HUES6 (cell line): ENCODE data around the gene VPS35L.

Experiments
- H3K27ac ChIP-seq: 2 replicates; pipeline ENCODE4 v1.7.0; 2013; ENCODE audit warnings: low read depth, mild to moderate bottlenecking, low read length, inconsistent platforms
- H3K27me3 ChIP-seq: 2 replicates; pipeline ENCODE4 v1.6.1; 2013; ENCODE audit warnings: low read length; ENCODE audit not compliant: control insufficient read depth, insufficient read depth
- H3K36me3 ChIP-seq: 2 replicates; pipeline ENCODE4 v1.6.1; 2013; ENCODE audit warnings: low read length; ENCODE audit not compliant: control insufficient read depth, insufficient read depth
- H3K4me1 ChIP-seq: 2 replicates; pipeline ENCODE4 v1.6.1; 2013; ENCODE audit warnings: low read length; ENCODE audit not compliant: control insufficient read depth, insufficient read depth
- H3K4me3 ChIP-seq: 2 replicates; pipeline ENCODE4 v1.5.1; 2013; ENCODE audit warnings: low read depth, low read length
- H3K9ac ChIP-seq: one replicate; pipeline ENCODE4 v1.6.1; 2013; ENCODE audit warnings: mild to moderate bottlenecking, low read length
- H3K9me3 ChIP-seq: 2 replicates; pipeline ENCODE4 v1.6.1; 2013; ENCODE audit warnings: low read depth, low read length; ENCODE audit not compliant: control insufficient read depth, insufficient read depth

The VPS35L gene

DNA sequence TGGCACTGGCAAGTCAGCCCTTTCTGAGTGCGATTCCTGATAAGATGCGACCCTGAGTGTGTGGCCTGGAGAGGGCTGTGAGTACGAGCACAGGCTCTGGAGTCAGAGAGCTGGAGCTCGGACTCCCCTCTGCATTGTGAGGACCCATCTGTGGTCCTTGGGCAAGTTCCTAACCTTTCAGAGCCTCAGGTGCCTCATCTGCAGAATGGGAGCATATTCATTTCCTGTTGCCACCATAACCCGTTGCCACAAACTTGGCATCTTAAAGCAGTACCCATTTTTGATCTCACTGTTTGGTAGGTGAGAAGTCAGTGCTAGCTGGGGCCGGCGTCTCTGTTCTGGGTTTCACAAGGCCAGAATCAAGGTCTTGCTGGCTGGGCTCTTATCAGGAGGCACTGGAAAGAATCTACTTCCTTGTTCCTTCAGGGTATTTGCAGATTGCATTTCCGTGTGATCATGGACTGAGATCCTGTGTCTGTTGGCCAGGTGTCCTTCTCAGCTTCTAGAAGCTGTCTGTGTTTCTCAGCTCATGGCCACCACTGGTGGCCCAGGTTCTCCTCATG, 142.3 kb downstream of the VPS35L start:
- Histone ChIP-seq H3K4me1 (no peaks in the 10 kb centered on the region), H3K27ac (no peak overlapping the region), H3K4me3 (no peak overlapping the region), H3K27me3 (no peaks in the 10 kb centered on the region), H3K9me3 (no peaks in the 10 kb centered on the region; the same call in 1 of the 2 replicates), H3K36me3 (peaks cover 71% of the 10 kb centered on the region), H3K9ac (no peak overlapping the region)

DNA sequence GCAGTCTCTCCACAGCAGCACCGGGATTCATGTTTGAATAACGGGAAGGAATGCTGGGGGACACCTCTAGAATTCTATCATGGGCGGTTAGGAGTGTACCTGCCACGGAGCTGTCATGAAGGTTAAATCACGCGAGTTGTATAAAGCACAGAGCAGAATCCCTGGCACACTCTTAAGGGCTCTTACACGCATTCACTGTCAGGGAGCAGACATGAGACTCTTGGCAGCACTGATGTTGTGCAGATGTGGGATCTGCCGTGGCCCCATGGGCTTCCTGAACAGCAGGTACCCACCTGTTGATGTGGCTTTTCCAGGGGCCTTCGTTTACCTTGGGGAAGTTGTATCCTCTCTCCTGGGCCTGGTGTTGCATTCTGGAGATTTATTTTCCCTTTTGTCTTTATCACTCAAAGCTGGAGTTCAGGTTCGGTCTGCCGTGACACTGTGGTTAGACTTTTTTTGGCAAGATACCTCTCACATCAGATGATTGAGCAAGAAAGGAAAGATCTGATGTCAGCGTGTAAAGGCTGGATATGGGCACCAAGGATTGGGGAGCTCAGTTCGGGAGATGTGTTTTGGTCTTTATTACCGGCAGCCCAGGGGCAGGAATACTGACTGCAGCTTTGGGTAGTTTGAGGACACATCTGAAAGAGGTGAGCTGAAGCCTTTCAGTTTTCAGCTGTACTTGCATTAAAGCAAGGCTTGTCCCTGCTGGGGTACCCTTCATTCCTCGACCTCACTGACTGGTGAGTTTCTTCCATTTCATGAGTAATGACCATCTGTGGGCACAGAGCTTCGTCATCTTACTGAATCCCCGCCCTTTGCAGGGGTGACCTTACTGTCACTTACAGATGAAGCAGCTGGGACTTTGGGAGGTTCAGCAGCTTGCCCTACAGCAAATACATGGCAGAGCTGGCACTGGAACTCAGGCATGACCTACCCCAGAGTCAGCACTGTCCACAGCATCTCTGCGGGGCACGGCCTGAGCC, 143.3 kb downstream of the VPS35L start:
- H3K9ac ChIP-seq, result no peak overlapping the region
- peaks cover 76% of the 10 kb centered on the region for H3K36me3 ChIP-seq
- H3K4me3 ChIP-seq, result no peak overlapping the region
- no peaks in the 10 kb centered on the region for H3K27me3 ChIP-seq
- H3K27ac ChIP-seq, result no peak overlapping the region
- H3K4me1 ChIP-seq, result no peaks in the 10 kb centered on the region
- H3K9me3 ChIP-seq, result no peaks in the 10 kb centered on the region; the same call in 1 of the 2 replicates

DNA sequence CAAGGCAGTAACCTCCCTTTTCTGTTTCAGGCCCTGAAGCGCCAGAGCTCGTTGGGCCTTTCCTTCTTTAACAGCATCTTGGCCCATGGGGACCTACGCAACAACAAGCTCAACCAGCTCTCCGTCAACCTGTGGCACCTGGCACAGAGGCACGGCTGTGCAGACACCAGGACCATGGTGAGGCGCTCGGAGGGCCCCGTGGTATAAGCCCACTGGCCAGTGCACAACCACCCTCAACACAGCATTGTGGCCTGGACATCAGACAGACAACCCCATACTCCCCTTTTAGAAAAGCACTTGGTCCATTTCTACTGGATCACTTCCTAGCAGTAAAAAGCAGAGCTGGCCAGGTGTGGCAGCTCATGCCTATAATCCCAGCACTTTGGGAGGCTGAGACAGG, 144.0 kb downstream of the VPS35L start:
- no peak overlapping the region for H3K27ac ChIP-seq

GRCh38 chr16:19700319-19700781, 144.8 kb downstream of the VPS35L start:
- Histone ChIP-seq H3K9me3 (no peaks in the 10 kb centered on the region; the same call in 1 of the 2 replicates), H3K4me3 (no peak overlapping the region), H3K27me3 (no peaks in the 10 kb centered on the region), H3K36me3 (peaks cover 84% of the 10 kb centered on the region), H3K27ac (no peak overlapping the region), H3K4me1 (no peaks in the 10 kb centered on the region), H3K9ac (no peak overlapping the region)

More for the DNA sequence above, 144.0 kb downstream of the VPS35L start:
- Histone ChIP-seq H3K9me3 (no peaks in the 10 kb centered on the region; the same call in 1 of the 2 replicates), H3K36me3 (peaks cover 76% of the 10 kb centered on the region), H3K9ac (no peak overlapping the region), H3K4me3 (no peak overlapping the region), H3K27me3 (no peaks in the 10 kb centered on the region), H3K4me1 (no peaks in the 10 kb centered on the region)

DNA sequence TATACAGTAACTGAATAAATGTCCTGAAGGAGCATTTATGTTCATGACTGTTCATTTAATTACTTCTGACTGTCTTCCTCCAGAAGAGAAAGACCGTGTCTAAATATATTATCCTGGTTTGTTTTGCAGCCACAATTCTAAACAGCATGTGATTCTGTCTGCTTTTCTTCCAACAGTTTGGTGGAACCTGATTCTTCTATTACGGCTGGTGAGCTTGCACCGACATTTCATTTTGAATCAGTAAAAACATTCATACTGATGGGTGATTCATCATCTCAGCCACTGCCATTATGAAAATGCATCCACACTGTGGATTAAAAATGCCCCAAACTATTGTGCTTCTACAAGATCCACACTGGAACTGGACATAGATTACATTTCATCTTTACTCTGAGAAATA, 145.6 kb downstream of the VPS35L start:
- H3K27me3 ChIP-seq, result no peaks in the 10 kb centered on the region
- peaks cover 89% of the 10 kb centered on the region for H3K36me3 ChIP-seq
- no peak overlapping the region for H3K9ac ChIP-seq
- H3K4me1 ChIP-seq, result no peaks in the 10 kb centered on the region
- H3K9me3 ChIP-seq, result no peaks in the 10 kb centered on the region; the same call in 1 of the 2 replicates
- H3K27ac ChIP-seq, result no peak overlapping the region
- no peak overlapping the region for H3K4me3 ChIP-seq

DNA sequence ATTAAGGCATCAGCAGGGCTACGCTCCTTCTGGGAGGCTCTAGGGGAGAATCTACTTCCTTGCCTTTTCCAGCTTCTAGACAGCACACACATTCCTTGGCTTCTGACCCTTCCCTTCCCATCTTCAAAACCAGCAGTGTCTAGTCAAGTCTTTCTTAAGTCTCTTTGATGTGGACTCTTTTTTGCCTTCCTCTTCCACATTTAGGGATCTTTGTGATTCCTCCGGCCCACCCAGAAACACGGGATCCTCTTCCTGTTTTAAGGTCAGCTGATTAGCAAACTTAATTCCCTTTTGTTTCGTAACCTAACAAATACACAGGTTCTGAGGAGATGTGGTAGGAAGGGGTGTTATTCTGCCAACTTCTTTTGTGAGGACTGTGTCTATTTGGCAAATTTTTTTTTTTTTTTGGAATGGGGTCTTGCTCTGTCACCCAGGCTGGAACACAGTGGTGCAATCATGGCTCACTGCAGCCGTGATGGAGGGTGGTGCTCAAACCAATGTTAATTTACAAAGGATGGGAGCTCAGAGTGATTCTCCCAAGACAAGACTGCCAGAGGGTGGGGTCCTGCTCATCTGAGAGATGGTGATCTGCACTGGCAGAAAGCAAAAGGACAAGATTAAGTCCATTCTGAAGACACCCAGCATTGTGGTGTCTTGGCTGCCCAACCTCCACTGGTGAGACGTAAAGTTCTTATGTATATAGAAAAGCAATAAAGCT, 147.8 kb downstream of the VPS35L start:
- H3K36me3 ChIP-seq, result peaks cover 90% of the 10 kb centered on the region
- no peaks in the 10 kb centered on the region for H3K27me3 ChIP-seq
- H3K4me3 ChIP-seq, result no peak overlapping the region
- H3K27ac ChIP-seq, result no peak overlapping the region
- H3K4me1 ChIP-seq, result peaks cover 9% of the 10 kb centered on the region
- H3K9ac ChIP-seq, result peak overlapping the region; percentile 4
- no peaks in the 10 kb centered on the region for H3K9me3 ChIP-seq

DNA sequence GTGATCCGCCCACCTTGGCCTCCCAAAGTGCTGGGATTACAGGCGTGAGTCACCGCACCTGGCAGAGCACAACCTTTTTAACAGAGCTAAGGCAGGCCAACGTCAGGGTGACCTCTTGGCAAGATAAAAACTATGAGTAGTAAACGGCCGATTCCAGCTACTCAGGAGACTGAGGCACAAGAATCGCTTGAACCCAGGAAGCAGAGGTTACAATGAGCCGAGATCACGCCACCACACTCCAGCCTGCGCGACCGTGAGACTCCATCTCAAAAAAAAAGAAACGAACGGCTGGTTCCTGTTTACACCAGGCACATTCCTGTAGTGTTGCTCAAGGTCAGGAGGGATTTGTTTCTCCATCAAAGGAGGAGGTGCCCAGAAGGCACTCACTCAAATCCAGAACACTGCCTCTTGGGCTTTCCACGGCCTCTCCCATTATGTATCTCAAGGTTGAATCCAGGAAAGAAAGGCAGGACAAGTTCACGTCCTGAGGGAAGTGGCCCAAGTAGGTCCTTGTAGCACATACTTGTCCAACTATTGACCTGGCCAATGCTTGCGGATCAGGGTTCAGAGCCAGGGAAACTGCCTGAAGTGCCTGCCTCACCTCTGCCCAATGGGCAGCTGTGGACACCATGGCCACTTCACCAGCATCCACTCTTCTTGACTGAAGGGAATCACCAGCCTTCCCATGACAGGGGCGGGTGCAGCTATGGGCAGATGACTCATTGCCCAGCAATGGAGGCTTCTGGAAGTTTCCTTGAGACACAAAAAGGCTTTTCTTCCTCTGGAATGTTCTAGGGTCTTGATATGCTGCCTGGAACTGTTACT, 149.0 kb downstream of the VPS35L start:
- Histone ChIP-seq H3K36me3 (peaks cover 90% of the 10 kb centered on the region), H3K4me1 (peaks cover 21% of the 10 kb centered on the region), H3K4me3 (no peak overlapping the region), H3K27me3 (no peaks in the 10 kb centered on the region), H3K9ac (no peak overlapping the region), H3K9me3 (no peaks in the 10 kb centered on the region), H3K27ac (no peak overlapping the region)

DNA sequence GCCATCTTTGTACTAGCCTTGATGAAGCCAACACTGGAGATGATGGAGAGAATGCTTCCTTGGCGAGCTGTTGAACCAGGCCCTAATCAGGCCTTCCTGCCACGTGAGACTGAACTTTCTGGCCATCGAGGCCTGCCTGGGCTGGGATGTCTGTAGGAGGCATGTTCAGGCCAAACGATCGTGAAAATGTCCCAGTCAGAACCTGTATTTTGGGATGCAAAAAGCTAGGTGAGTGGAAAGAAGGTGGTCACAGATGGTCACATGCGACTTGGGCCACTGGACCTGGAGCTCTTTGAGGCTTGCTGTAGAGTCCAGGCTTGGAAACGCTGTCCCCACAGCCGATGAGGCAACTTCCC, 149.6 kb downstream of the VPS35L start:
- peaks cover 92% of the 10 kb centered on the region for H3K36me3 ChIP-seq
- no peaks in the 10 kb centered on the region for H3K9me3 ChIP-seq
- H3K27ac ChIP-seq, result no peak overlapping the region
- H3K27me3 ChIP-seq, result no peaks in the 10 kb centered on the region
- H3K9ac ChIP-seq, result no peak overlapping the region
- peaks cover 27% of the 10 kb centered on the region for H3K4me1 ChIP-seq
- no peak overlapping the region for H3K4me3 ChIP-seq

DNA sequence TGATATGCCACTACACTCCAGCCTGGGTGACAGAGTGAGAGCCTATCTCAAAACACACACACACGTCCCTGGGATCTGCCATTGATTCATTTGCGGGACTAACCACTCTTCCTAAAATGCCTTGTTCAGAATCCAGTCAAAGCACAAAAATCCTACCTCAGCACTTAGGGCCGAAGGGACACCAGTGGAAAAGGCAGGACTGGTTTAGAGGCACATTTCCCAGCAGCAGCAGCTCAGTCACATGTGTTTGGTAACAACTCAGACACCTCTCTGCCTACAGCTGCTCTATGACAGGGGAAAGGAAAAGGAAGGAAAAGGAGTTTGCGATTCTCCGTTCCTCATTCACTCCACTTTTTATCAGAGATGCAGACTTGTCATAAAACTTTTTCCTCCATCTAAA, 150.3 kb downstream of the VPS35L start:
- Histone ChIP-seq H3K27me3 (no peaks in the 10 kb centered on the region), H3K27ac (no peak overlapping the region), H3K36me3 (peaks cover 91% of the 10 kb centered on the region), H3K9ac (no peak overlapping the region), H3K4me1 (peaks cover 34% of the 10 kb centered on the region), H3K9me3 (no peaks in the 10 kb centered on the region), H3K4me3 (no peak overlapping the region)

- Histone ChIP-seq H3K27ac (no peak overlapping the region), H3K27me3 (no peaks in the 10 kb centered on the region), H3K36me3 (peaks cover 93% of the 10 kb centered on the region), H3K9me3 (no peaks in the 10 kb centered on the region), H3K9ac (no peak overlapping the region), H3K4me1 (peaks cover 44% of the 10 kb centered on the region), H3K4me3 (no peak overlapping the region)
Measured at GRCh38 chr16:19706846-19707245, 151.3 kb downstream of the VPS35L start.
